ENCODE measurements around the gene RPAP2. TPM values are rescaled to one million over a fixed set of nuclear protein-coding genes. Genes with fewer than 3 reads are reported as not detected.
A peak's percentile ranks its signal among the peaks of the same experiment; 100 is the strongest.

RPAP2 gene
- total RNA-seq, 6 experiments from 2014 or later, result 7.1 to 12.7 (median 11.1) TPM

DNA sequence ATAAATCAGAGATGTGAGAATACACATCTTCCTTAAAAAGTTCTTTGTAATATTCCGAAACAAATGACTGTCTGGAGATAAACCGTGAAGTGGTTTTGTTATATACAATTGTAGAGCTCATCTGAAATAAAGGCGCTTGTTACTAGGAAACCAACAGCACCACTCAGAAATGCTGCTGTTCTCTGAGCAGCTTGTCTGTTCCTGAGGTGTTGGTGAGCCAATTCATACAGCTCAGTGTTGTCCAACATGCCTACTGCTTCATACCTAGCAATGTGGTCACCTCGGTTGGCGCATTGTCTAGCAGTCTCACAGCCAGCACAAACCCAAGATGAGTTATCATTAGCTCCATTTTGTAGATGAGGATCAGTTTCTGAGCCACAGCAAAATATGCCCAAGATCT, 143.5 kb downstream of the RPAP2 start:
- Histone ChIP-seq H3K27ac (no peak overlapping the region), H3K36me3 (no peaks in the 10 kb centered on the region), H3K27me3 (no peaks in the 10 kb centered on the region), H3K4me1 (no peaks in the 10 kb centered on the region), H3K9me3 (no peaks in the 10 kb centered on the region), H3K4me3 (peak overlapping the region in 1 of 3 donors; percentile 24)
- intact Hi-C loops (cut with DNase I), result no loop called here
- ATAC-seq (no peak), DNase-seq (no peak)
- TF ChIP-seq, protein P1, sequence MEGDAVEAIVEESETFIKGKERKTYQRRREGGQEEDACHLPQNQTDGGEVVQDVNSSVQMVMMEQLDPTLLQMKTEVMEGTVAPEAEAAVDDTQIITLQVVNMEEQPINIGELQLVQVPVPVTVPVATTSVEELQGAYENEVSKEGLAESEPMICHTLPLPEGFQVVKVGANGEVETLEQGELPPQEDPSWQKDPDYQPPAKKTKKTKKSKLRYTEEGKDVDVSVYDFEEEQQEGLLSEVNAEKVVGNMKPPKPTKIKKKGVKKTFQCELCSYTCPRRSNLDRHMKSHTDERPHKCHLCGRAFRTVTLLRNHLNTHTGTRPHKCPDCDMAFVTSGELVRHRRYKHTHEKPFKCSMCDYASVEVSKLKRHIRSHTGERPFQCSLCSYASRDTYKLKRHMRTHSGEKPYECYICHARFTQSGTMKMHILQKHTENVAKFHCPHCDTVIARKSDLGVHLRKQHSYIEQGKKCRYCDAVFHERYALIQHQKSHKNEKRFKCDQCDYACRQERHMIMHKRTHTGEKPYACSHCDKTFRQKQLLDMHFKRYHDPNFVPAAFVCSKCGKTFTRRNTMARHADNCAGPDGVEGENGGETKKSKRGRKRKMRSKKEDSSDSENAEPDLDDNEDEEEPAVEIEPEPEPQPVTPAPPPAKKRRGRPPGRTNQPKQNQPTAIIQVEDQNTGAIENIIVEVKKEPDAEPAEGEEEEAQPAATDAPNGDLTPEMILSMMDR (IDR thresholded peaks at IDR 0.05), result no peak
- no peak for TF ChIP-seq POLR2A (IDR thresholded peaks at IDR 0.05)
- WGBS (ENCODE audit: insufficient coverage, low coverage, low lambda C conversion rate, missing lambda C conversion rate), result 96% methylated on average over 3 of the region's 5 CpGs

DNA sequence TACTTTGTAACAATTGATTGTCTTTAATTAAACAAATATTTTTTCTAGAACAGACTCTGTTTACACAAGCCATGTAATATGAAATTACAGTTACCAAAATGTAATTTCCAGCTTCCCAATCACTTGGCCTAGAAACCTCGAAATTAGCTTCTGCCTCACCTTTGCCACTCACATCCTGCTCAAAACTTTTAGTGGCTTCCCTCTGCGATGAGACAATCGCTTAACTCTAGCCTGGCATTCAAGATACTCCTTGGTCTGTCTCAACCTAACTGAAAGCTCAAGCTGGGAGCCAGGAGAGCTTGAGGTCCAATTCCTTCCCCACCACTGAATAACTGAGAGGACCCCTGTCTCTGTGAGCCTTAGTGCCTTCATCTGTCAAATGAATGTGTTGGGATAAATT, 145.0 kb downstream of the RPAP2 start:
- intact Hi-C loops (cut with DNase I), result no loop called here
- WGBS (ENCODE audit: insufficient coverage, low coverage, low lambda C conversion rate, missing lambda C conversion rate), result 49% methylated on average over 3 of the region's 3 CpGs
- Histone ChIP-seq H3K9me3 (no peaks in the 10 kb centered on the region), H3K4me1 (no peaks in the 10 kb centered on the region), H3K27me3 (no peaks in the 10 kb centered on the region), H3K4me3 (no peak overlapping the region), H3K36me3 (no peaks in the 10 kb centered on the region), H3K27ac (no peak overlapping the region)
- ATAC-seq (no peak), DNase-seq (no peak)
- TF ChIP-seq, protein P1 (IDR thresholded peaks at IDR 0.05), result no peak
- TF ChIP-seq POLR2A (IDR thresholded peaks at IDR 0.05), result no peak

DNA sequence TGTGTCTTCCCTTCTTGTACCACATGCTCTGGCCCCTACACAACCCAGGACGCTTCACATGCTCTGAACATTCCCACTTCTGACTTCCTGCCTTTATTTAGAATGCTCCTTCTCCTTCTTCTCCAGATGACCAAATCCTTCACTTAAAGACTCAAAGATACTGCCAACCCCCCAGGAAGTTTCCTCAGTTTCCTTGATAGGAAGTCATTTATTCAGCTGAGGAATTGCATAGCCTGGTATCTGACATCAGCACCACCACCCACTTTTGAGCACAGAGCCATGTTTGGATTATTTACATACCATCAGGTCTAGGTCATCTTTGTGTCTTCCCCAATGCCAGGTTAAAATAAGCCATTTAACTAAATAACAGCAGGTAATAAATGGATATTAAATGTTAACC, 145.5 kb downstream of the RPAP2 start:
- no peaks in the 10 kb centered on the region for H3K4me1 ChIP-seq
- 46% methylated on average over 1 of the region's 1 CpG for WGBS (ENCODE audit: insufficient coverage, low coverage, low lambda C conversion rate, missing lambda C conversion rate)
- H3K9me3 ChIP-seq, result no peaks in the 10 kb centered on the region
- no peak overlapping the region for H3K4me3 ChIP-seq
- no peak overlapping the region for H3K27ac ChIP-seq
- intact Hi-C loops (cut with DNase I), result no loop called here
- no peak for TF ChIP-seq POLR2A (IDR thresholded peaks at IDR 0.05)
- TF ChIP-seq, protein P1 (IDR thresholded peaks at IDR 0.05), result no peak
- DNase-seq (no peak), ATAC-seq (peak in 1 of 4 donors; percentile 34)
- no peaks in the 10 kb centered on the region for H3K27me3 ChIP-seq
- H3K36me3 ChIP-seq, result no peaks in the 10 kb centered on the region

DNA sequence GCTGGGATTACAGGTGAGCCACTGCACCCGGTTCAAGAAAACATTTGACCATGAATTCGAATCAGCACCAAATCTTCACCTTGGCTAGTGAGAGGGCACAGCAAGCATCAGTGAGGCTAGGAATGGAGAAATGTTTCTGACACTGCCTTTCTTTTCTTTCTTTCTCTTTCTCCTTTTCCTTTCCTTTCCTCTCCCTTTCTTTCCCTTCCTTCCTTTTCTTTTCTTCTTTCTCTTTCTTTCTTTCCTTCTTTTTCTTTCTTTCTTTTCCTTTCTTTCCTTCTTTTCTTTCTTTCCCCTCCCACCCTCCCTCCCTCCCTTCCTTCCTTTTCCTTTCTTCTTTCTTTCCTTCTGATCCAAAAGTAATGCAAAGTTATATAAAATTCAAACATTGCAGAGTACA, 147.0 kb downstream of the RPAP2 start:
- WGBS (ENCODE audit: insufficient coverage, low coverage, low lambda C conversion rate, missing lambda C conversion rate), result 69% methylated on average over 2 of the region's 2 CpGs
- ATAC-seq (no peak), DNase-seq (no peak)
- no peak overlapping the region for H3K27ac ChIP-seq
- intact Hi-C loops (cut with DNase I), result no loop called here
- no peak for TF ChIP-seq POLR2A (IDR thresholded peaks at IDR 0.05)
- TF ChIP-seq, protein P1 (IDR thresholded peaks at IDR 0.05), result no peak
- H3K9me3 ChIP-seq, result no peaks in the 10 kb centered on the region
- H3K36me3 ChIP-seq, result no peaks in the 10 kb centered on the region
- H3K27me3 ChIP-seq, result no peaks in the 10 kb centered on the region
- H3K4me3 ChIP-seq, result no peak overlapping the region
- no peaks in the 10 kb centered on the region for H3K4me1 ChIP-seq

DNA sequence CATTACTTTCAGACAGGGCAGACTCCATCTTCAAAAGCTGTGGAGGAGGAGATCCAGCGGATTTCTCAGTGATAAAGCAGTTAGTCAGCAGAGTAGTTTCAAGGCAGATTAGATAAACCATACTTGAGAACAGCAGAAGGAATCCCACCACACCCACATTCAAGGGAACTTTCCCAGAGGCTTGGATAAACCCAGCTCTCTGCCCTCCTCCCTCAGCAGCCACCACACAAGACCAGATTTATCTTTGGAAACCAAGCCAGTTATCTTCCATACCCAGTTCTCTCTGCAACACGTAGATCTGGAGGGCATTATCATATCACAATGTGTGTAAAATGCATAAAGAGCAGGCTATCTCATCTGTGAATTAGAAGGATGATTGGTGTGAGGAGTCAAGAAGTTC, 147.7 kb downstream of the RPAP2 start:
- TF ChIP-seq, protein P1 (IDR thresholded peaks at IDR 0.05), result no peak
- no peak for TF ChIP-seq POLR2A (IDR thresholded peaks at IDR 0.05)
- Histone ChIP-seq H3K27me3 (no peaks in the 10 kb centered on the region), H3K4me3 (no peak overlapping the region), H3K27ac (no peak overlapping the region), H3K36me3 (no peaks in the 10 kb centered on the region), H3K4me1 (no peaks in the 10 kb centered on the region), H3K9me3 (no peaks in the 10 kb centered on the region)
- WGBS (ENCODE audit: insufficient coverage, low coverage, low lambda C conversion rate, missing lambda C conversion rate), result 23% methylated on average over 2 of the region's 2 CpGs
- ATAC-seq (no peak), DNase-seq (no peak)
- intact Hi-C loops (cut with DNase I), result no loop called here

Data from right lobe of liver (tissue), 6 donors.